Liver (tissue), 9 donors: ENCODE data around the gene CDO1. TPM values are rescaled to one million over a fixed set of nuclear protein-coding genes. Genes with fewer than 3 reads are reported as not detected.

ENCODE experiments used
- DNase-seq: peaks from one replicate; pipeline ENCODE4 v3.0.0-alpha.2; 2017; ENCODE audit warnings: low spot score
- H3K27ac ChIP-seq, 2 donors: one replicate each; pipeline ENCODE4 v1.7.0; 2013; ENCODE audit warnings: inconsistent platforms in 2 of 2, low read length in 2 of 2, control low read depth in 1 of 2, low read depth in 1 of 2, mild to moderate bottlenecking in 1 of 2
- H3K27me3 ChIP-seq, 4 donors: one replicate each; pipeline versions ENCODE4 v1.6.1 to v1.7.0; 2013; ENCODE audit warnings: low read length in 3 of 4, inconsistent platforms in 1 of 4, mild to moderate bottlenecking in 1 of 4, moderate library complexity in 1 of 4; ENCODE audit not compliant: control insufficient read depth in 4 of 4, insufficient read depth in 4 of 4
- H3K36me3 ChIP-seq, 4 donors: one replicate each; pipeline versions ENCODE4 v1.6.1 to v1.7.0; 2013; ENCODE audit warnings: low read length in 3 of 4, mild to moderate bottlenecking in 3 of 4, low read depth in 1 of 4, moderate library complexity in 1 of 4; ENCODE audit not compliant: control insufficient read depth in 4 of 4, insufficient read depth in 3 of 4
- H3K4me1 ChIP-seq, 4 donors: one replicate each; pipeline versions ENCODE4 v1.6.1 to v1.7.0; 2013; ENCODE audit warnings: low read length in 3 of 4, mild to moderate bottlenecking in 3 of 4, moderate library complexity in 1 of 4; ENCODE audit not compliant: control insufficient read depth in 4 of 4, insufficient read depth in 4 of 4
- H3K4me3 ChIP-seq, 3 donors: one replicate each; pipeline versions ENCODE4 v1.6.1 to v1.7.0; 2013; ENCODE audit warnings: low read length in 3 of 3, control low read depth in 1 of 3, low read depth in 1 of 3, mild to moderate bottlenecking in 1 of 3
- H3K9ac ChIP-seq, 2 donors: one replicate each; pipeline ENCODE4 v1.7.0; 2013; ENCODE audit warnings: low read length in 2 of 2, mild to moderate bottlenecking in 2 of 2, moderate library complexity in 2 of 2, control low read depth in 1 of 2, low read depth in 1 of 2
- H3K9me3 ChIP-seq, 4 donors: one replicate each; pipeline versions ENCODE4 v1.6.1 to v1.7.0; 2013; ENCODE audit warnings: low read length in 3 of 4; ENCODE audit not compliant: control insufficient read depth in 4 of 4
- ATF3 ChIP-seq: IDR thresholded peaks from 2 replicates; pipeline ENCODE4 v1.6.1; 2016; ENCODE audit warnings: antibody characterized with exemption
- CTCF ChIP-seq: fragments of 150-350 bp; IDR thresholded peaks from 2 replicates; pipeline ENCODE4 v1.5.1; 2017; ENCODE audit warnings: improper control_type of control experiment, low read depth, low read length; ENCODE audit not compliant: missing input control
- FOXA1 ChIP-seq: IDR thresholded peaks from 2 replicates; pipeline ENCODE4 v1.6.1; 2016; ENCODE audit warnings: antibody characterized with exemption
- FOXA2 ChIP-seq: IDR thresholded peaks from 2 replicates; pipeline ENCODE4 v1.6.1; 2016; ENCODE audit warnings: antibody characterized with exemption
- GABPA ChIP-seq, 2 donors: IDR thresholded peaks in 1 of 2; conservative IDR thresholded peaks in 1 of 2; 2 replicates each; pipeline ENCODE4 v1.6.1; 2016; ENCODE audit warnings: antibody characterized with exemption in 2 of 2, mild to moderate bottlenecking in 1 of 2, moderate library complexity in 1 of 2
- HNF4A ChIP-seq, 2 donors: conservative IDR thresholded peaks; 2 replicates each; pipeline ENCODE4 v1.6.1; 2016; ENCODE audit warnings: antibody characterized with exemption in 2 of 2, mild to moderate bottlenecking in 2 of 2
- HNF4G ChIP-seq: IDR thresholded peaks from 2 replicates; pipeline ENCODE4 v1.6.1; 2016; ENCODE audit warnings: antibody characterized with exemption
- JUND ChIP-seq, 2 donors: IDR thresholded peaks; 2 replicates each; pipeline ENCODE4 v1.6.1; 2016; ENCODE audit warnings: antibody characterized with exemption in 2 of 2
- NR2F2 ChIP-seq: IDR thresholded peaks from 2 replicates; pipeline ENCODE4 v1.6.1; 2016; ENCODE audit warnings: antibody characterized with exemption
- RAD21 ChIP-seq, 2 donors: IDR thresholded peaks; 2 replicates each; pipeline ENCODE4 v1.6.1; 2016; ENCODE audit warnings: antibody characterized with exemption in 2 of 2, mild to moderate bottlenecking in 2 of 2
- RXRA ChIP-seq, 2 donors: IDR thresholded peaks; 2 replicates each; pipeline ENCODE4 v1.6.1; 2017 to 2018; ENCODE audit warnings: antibody characterized with exemption in 2 of 2, mild to moderate bottlenecking in 1 of 2
- YY1 ChIP-seq: IDR thresholded peaks from 2 replicates; pipeline ENCODE4 v1.6.1; 2016; ENCODE audit warnings: antibody characterized with exemption, mild to moderate bottlenecking
- ZBTB33 ChIP-seq: IDR thresholded peaks from 2 replicates; pipeline ENCODE4 v1.6.1; 2016; ENCODE audit warnings: antibody characterized with exemption
- WGBS: extraction: QIAGEN DNeasy Blood & Tissue Kit; methylation state at CpG from one replicate; pipeline ENCODE4 v1.1.7; 2013; 5-methylcytosine and 5-hydroxymethylcytosine counted together
- polyA plus RNA-seq, 2 donors: library from polyadenylated mRNA; stranded (reverse) in 1 of 2; unstranded in 1 of 2; fragments of 200-250 nt in 1 of 2; fragments of >200 nt in 1 of 2; fragmentation: Nextera tagmentation in 1 of 2; extraction: Ambion mirVana in 1 of 2; gene quantifications; one replicate each; pipeline versions ENCODE4 v1.2.1 to v1.2.3, GENCODE V29; 2013 to 2015
- total RNA-seq, 2 donors: library from RNA; depleted of rRNA; stranded (reverse); fragments of >200 nt; gene quantifications; one replicate each; pipeline ENCODE4 v1.2.3, GENCODE V29; 2014
- donor health status: healthy.
- donor health status: healthy.
- donor health status: healthy.
- donor health status: healthy.
- donor health status: healthy.

CDO1 gene
- total and polyA plus RNA-seq, 4 donors: 106 to 472 (median 241) TPM

GRCh38 chr5:115838885-115839518 lies 22.5 kb upstream of the CDO1 start:
- peak overlapping the region; percentile 38 to 46 for H3K27ac ChIP-seq
- no peaks in the 10 kb centered on the region for H3K9me3 ChIP-seq
- peak; percentile 31 to 34 for TF ChIP-seq RXRA (IDR thresholded peaks at IDR 0.05)
- TF ChIP-seq NR2F2: peak; percentile 88
- TF ChIP-seq RAD21 (IDR thresholded peaks at IDR 0.05): peak; percentile 83 to 86
- peak; percentile 72 for TF ChIP-seq CTCF
- peak; percentile 48 to 61 for TF ChIP-seq HNF4A (conservative IDR thresholded peaks at IDR 0.05)
- no peak for TF ChIP-seq FOXA1
- no peak for DNase-seq
- peaks cover 0 to 41% (median 31%) of the 10 kb centered on the region in 4 donors for H3K4me1 ChIP-seq
- H3K9ac ChIP-seq: peak overlapping the region; percentile 38 to 77
- H3K4me3 ChIP-seq: peak overlapping the region; percentile 7 to 23 (median 15)
- H3K27me3 ChIP-seq: no peaks in the 10 kb centered on the region
- H3K36me3 ChIP-seq: peaks cover 0 to 26% (median 24%) of the 10 kb centered on the region in 4 donors
- 25% methylated on average over 10 of the region's 10 CpGs for WGBS

DNA sequence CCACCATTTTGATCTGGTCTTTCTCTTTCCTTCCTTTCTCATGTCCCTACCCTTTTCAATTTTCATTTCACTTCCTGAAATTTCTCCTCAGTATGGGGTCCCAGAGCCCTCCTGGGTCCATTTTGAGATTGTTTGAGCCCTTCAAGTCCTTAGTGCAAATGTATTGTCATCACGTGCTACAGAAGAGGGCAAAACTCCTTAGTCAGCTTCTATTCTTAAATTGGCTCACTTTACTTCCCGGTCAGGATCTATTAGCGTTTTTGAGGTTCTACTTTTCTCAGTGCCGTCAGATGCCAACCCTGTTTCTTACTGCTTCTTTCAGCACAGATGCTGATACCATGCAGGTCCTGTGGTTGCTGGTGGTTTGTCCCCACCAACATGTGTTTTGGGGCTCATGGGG lies 19.0 kb upstream of the CDO1 start:
- Histone ChIP-seq H3K27me3 (no peaks in the 10 kb centered on the region), H3K9ac (no peak overlapping the region), H3K9me3 (no peaks in the 10 kb centered on the region), H3K4me3 (no peak overlapping the region), H3K4me1 (peaks cover 2 to 33% (median 30%) of the 10 kb centered on the region in 4 donors), H3K27ac (no peak overlapping the region), H3K36me3 (peaks cover 0 to 35% (median 28%) of the 10 kb centered on the region in 4 donors)
- 89% methylated on average over 4 of the region's 4 CpGs for whole genome bisulfite sequencing
- no peak for TF ChIP-seq HNF4G
- TF ChIP-seq ATF3: no peak
- TF ChIP-seq FOXA2: no peak
- TF ChIP-seq ZBTB33: no peak
- no peak for TF ChIP-seq GABPA (IDR thresholded peaks at IDR 0.05 in 1 of 2, conservative IDR thresholded peaks at IDR 0.05 in 1 of 2)
- TF ChIP-seq JUND (IDR thresholded peaks at IDR 0.05): no peak
- DNase-seq: no peak

DNA sequence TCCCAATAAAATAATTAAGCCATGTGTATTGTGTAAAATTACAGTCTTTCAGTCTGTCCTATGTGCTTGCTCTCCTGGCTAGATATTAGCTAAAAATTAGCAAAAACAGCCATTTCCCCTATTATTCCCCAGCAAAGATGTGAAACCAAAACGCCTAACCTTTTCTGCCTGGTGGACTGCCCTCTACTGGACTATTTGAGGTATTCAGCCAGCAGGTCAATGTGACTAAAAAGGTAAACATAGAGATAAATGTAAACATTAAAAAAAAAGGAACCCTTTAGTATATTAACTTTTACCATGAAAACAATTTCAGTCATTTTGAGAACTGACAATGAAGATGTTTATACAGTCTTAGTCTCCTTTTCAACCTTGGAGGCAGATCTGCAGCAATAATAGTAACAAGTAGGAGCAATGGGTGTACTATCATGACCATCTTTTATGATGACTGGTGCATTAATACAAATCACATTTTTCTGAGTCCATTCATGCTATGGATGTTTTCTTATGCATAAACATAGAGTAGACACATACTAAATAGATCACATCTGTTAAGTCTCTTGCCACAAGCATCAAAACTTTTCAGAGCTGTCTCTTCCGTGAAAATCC lies 14.8 kb upstream of the CDO1 start:
- 47% methylated on average over 2 of the region's 2 CpGs for WGBS
- no peak for DNase-seq
- H3K9ac ChIP-seq: no peak overlapping the region
- H3K4me3 ChIP-seq: no peak overlapping the region
- no peaks in the 10 kb centered on the region for H3K9me3 ChIP-seq
- peak overlapping the region; percentile 31 to 59 for H3K27ac ChIP-seq
- TF ChIP-seq FOXA2 (peak; percentile 76), HNF4A (conservative IDR thresholded peaks at IDR 0.05) (peak; percentile 33 to 52), RAD21 (IDR thresholded peaks at IDR 0.05) (peak; percentile 95 to 97), FOXA1 (peak; percentile 56), GABPA (IDR thresholded peaks at IDR 0.05 in 1 of 2, conservative IDR thresholded peaks at IDR 0.05 in 1 of 2) (no peak), CTCF (peak; percentile 86), ATF3 (no peak), HNF4G (no peak), RXRA (IDR thresholded peaks at IDR 0.05) (peak; percentile 32 to 37), YY1 (peak; percentile 20), JUND (IDR thresholded peaks at IDR 0.05) (no peak)
- H3K4me1 ChIP-seq: peaks cover 5 to 15% (median 10%) of the 10 kb centered on the region in 4 donors
- peaks cover 0 to 27% (median 19%) of the 10 kb centered on the region in 4 donors for H3K36me3 ChIP-seq
- H3K27me3 ChIP-seq: no peaks in the 10 kb centered on the region
